ENCODE results near the gene SELENON. TPM values are rescaled to one million over a fixed set of nuclear protein-coding genes. Genes with fewer than 3 reads are reported as not detected.

Gene SELENON
- total and polyA plus RNA-seq, 10 of the 15 experiments (the other 5 are each of a cell fraction or from before 2014, with no cell fraction given): 0.07 to 5.1 (median 0.80) TPM

GRCh38 chr1:25821112-25821476 is 21.1 kb downstream of the SELENON start (continued):
- TF ChIP-seq PRDM15 (CRISPR knock-in tag; IDR thresholded peaks at IDR 0.05) (no peak), ATF7 (IDR thresholded peaks at IDR 0.05; ENCODE audit: low read depth) (0 out of 2 replicates have a peak, but pooled peaks have one; percentile 3)

GRCh38 chr1:25821630-25822091 is 21.7 kb downstream of the SELENON start:
- Histone ChIP-seq H3K4me1 (ENCODE audit: control insufficient read depth, insufficient read depth, low read length) (peaks cover 15% of the 10 kb centered on the region), H3K4me3 (peak overlapping the region; percentile 83), H3K4me2 (ENCODE audit: control insufficient read depth, insufficient read depth) (peak overlapping the region; percentile 91), H3K9me3 (replicated peaks; ENCODE audit: control insufficient read depth, insufficient read depth, low read length) (no peaks in the 10 kb centered on the region), H3K79me2 (ENCODE audit: control insufficient read depth, insufficient read depth, low read length) (peaks cover 26% of the 10 kb centered on the region), H2AFZ (ENCODE audit: control insufficient read depth, low read depth, low read length) (no peak overlapping the region), H3K27me3 (replicated peaks in 1 of 2; ENCODE audit: control insufficient read depth in 2 of 2, insufficient read depth in 2 of 2, low read length in 1 of 2) (no peaks in the 10 kb centered on the region), H3K9ac (ENCODE audit: control insufficient read depth, insufficient read depth, low read length) (peak overlapping the region; percentile 93), H4K20me1 (ENCODE audit: control insufficient read depth, insufficient read depth) (no peaks in the 10 kb centered on the region), H3K27ac (ENCODE audit: control insufficient read depth, insufficient read depth) (peak overlapping the region; percentile 73; the same call in 1 of the 2 replicates), H3K36me3 (ENCODE audit: control insufficient read depth in 2 of 2, insufficient read depth in 2 of 2, low read length in 1 of 2) (peaks cover 0 to 4% of the 10 kb centered on the region in 2 experiments; a peak in 3 of 4 replicates)
- DNase-seq (ENCODE audit: low read depth, low spot score) (no peak), FAIRE-seq (no peak), ATAC-seq (no peak)
- ChIA-PET RAD21 (ENCODE audit: unreplicated experiment) (interaction anchor here (1.1 to 2.2 kb wide), 5 partner anchors 12 to 178 kb away, joined by 3 to 7 read pairs (median 3); partner anchors contain the start of gene PAQR7), CTCF (interaction anchor here (0.7 to 5.3 kb wide), 6 partner anchors 12 to 301 kb away, joined by 3 to 24 read pairs (median 4); partner anchors contain the start of genes PAFAH2 and PAQR7), POLR2A (interaction anchor here (0.6 to 1.3 kb wide), 4 partner anchors 8 to 318 kb away, joined by 3 to 5 read pairs (median 4); no protein-coding TSS in a partner anchor), SMC1A (ENCODE audit: uncharacterized antibody, unreplicated experiment) (interaction anchor here (1.2 to 2.0 kb wide), 5 partner anchors 21 to 176 kb away, joined by 3 to 11 read pairs (median 4); partner anchors contain the start of gene PAFAH2)
- 62% methylated on average over 5 of the region's 5 CpGs for WGBS (ENCODE audit: insufficient coverage, insufficient replicate concordance, low lambda C conversion rate, missing lambda C conversion rate)
- no TSS peak for BruUV-seq (replicated peaks)
- intact Hi-C loops (cut with micrococcal nuclease; ENCODE audit: unreplicated experiment): loop anchor here (5.0 to 10.0 kb wide), 2 partner anchors 36 to 183 kb away; partner anchors contain the start of gene AUNIP
- in situ Hi-C loops (cut with MboI): loop anchor here (5.0 to 25.0 kb wide), 2 partner anchors 176 to 409 kb away; partner anchors contain the start of genes PAFAH2 and RHCE
- TF ChIP-seq ETV6 (conservative IDR thresholded peaks at IDR 0.05 in 1 of 2, IDR thresholded peaks at IDR 0.05 in 1 of 2; ENCODE audit: borderline replicate concordance in 1 of 2, low read depth in 1 of 2): no peak
- no peak for TF ChIP-seq ATF3 (IDR thresholded peaks at IDR 0.05; ENCODE audit: borderline replicate concordance, extremely low read depth, low read depth, low read length)
- no peak for TF ChIP-seq ZNF24 (IDR thresholded peaks at IDR 0.05)
- no peak for TF ChIP-seq SMARCA5 (IDR thresholded peaks at IDR 0.05)
- TF ChIP-seq ZBTB11 (CRISPR knock-in tag; IDR thresholded peaks at IDR 0.05): no peak
- no peak for TF ChIP-seq MEF2A (IDR thresholded peaks at IDR 0.05; ENCODE audit: insufficient read depth, low read depth, low read length)
- no peak for TF ChIP-seq KLF5 (IDR thresholded peaks at IDR 0.05; ENCODE audit: partially characterized antibody)
- no peak for TF ChIP-seq USF1 (IDR thresholded peaks at IDR 0.05; ENCODE audit: borderline replicate concordance, extremely low read length, insufficient read depth, low read depth, low read length)
- TF ChIP-seq CBFB (IDR thresholded peaks at IDR 0.05; ENCODE audit: low read depth): no peak
- no peak for TF ChIP-seq POLR2A (IDR thresholded peaks at IDR 0.05; ENCODE audit: low read depth, low read length)
- no peak for TF ChIP-seq SP1 (IDR thresholded peaks at IDR 0.05; ENCODE audit: low read depth, low read length)

All from GM12878 (cell line).